ENCODE results near the gene PDGFD.

PDGFD gene

GRCh38 chr11:104093426-104094280 lies 70.3 kb downstream of the PDGFD start:
- no peaks in the 10 kb centered on the region for H3K4me1 Mint-ChIP-seq (ENCODE audit: low read depth)
- no peak for DNase-seq
- no peaks in the 10 kb centered on the region for H3K36me3 Mint-ChIP-seq (ENCODE audit: low read depth)
- no peaks in the 10 kb centered on the region for H3K9me3 Mint-ChIP-seq
- no peaks in the 10 kb centered on the region for H3K27me3 Mint-ChIP-seq
- H3K27ac Mint-ChIP-seq, result no peak overlapping the region
- no peak overlapping the region for H3K4me3 Mint-ChIP-seq

- no peak overlapping the region for H3K27ac Mint-ChIP-seq
- no peak for DNase-seq
Measured at GRCh38 chr11:104092744-104093143, 71.2 kb downstream of the PDGFD start.

DNA sequence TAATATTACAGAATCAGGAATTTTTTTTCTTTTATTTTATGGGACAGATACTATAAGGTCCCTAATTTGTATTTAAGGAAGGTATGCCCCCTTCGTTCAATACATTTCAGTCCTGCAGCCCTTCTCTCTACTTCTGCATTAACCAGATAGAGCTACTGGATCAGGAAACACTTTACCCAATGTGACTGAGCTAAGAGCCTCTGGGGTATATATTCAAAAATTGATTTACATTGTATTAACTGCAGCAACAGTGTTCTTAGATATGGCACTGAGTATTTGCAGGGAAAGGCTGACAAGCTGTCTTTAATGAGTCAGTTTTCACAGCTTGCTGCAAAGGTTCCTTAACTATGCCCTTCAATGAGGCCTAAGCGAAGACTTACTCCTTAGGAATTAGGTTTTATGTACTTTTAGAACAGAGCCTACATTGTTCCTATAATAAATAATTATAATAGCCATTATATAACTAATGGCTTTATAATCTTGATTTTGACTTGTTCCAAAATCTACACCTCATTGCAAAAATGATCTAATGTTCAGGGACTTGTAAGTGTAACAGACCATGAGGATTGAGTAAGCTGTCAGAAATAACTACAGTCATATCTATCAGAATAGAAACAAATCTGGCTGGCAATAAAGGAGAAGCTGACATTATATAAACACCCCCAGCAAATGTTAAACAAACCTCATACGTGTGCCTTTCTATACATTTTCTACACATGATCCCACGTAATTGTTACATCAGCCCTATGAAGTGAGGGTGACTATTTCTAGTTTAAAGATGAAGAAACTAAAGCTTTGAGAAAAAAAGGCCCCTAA lies 72.5 kb downstream of the PDGFD start:
- Mint-ChIP-seq H3K9me3 (no peaks in the 10 kb centered on the region), H3K4me1 (ENCODE audit: low read depth) (no peaks in the 10 kb centered on the region), H3K4me3 (no peak overlapping the region), H3K27ac (no peak overlapping the region), H3K27me3 (no peaks in the 10 kb centered on the region), H3K36me3 (ENCODE audit: low read depth) (no peaks in the 10 kb centered on the region)
- DNase-seq, result no peak

More at GRCh38 chr11:104092744-104093143, 71.2 kb downstream of the PDGFD start:
- Mint-ChIP-seq H3K27me3 (no peaks in the 10 kb centered on the region), H3K36me3 (ENCODE audit: low read depth) (no peaks in the 10 kb centered on the region), H3K9me3 (no peaks in the 10 kb centered on the region), H3K4me1 (ENCODE audit: low read depth) (no peaks in the 10 kb centered on the region), H3K4me3 (no peak overlapping the region)

DNA sequence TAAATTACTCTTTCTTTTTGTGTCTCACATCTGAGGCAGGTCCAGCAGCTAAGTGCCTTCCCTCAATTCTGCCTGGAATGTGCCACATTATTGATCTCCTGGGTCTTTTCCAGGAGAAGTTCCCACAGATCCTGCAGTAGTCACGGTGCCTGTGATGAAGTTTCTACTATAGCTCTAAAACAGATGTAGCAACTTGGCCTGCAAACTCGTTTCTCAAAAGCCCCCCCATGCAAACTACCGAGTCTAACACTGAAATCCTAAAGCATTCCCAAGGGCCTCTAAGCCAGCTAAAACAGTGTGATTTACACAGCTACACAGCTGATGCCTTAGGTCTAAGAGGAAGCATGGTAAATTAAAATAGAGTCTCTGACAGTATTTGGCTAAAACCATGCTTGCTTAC lies 73.2 kb downstream of the PDGFD start:
- Mint-ChIP-seq H3K4me3 (no peak overlapping the region), H3K4me1 (ENCODE audit: low read depth) (no peaks in the 10 kb centered on the region), H3K9me3 (no peaks in the 10 kb centered on the region), H3K27me3 (no peaks in the 10 kb centered on the region), H3K36me3 (ENCODE audit: low read depth) (no peaks in the 10 kb centered on the region), H3K27ac (no peak overlapping the region)
- no peak for DNase-seq

DNA sequence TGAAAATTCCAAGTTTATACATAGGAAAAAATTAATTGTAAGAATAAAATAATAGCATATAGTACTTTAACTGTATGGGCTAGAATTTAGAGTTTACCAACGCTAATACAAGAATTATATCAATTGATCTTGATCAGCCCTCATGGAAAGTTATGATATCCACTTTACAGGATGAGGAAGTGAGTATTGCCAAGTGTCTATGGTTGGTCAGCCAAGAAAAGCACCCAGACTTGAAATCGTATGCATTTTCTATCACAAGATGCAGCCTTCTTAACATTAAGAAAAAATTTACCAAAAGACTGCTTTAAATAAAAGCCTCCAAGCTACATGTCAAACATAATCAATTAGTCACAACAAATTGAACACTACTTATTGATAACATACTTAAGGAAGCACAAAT lies 74.5 kb downstream of the PDGFD start:
- no peak overlapping the region for H3K27ac Mint-ChIP-seq
- no peaks in the 10 kb centered on the region for H3K27me3 Mint-ChIP-seq
- no peak overlapping the region for H3K4me3 Mint-ChIP-seq
- no peaks in the 10 kb centered on the region for H3K4me1 Mint-ChIP-seq (ENCODE audit: low read depth)
- no peaks in the 10 kb centered on the region for H3K9me3 Mint-ChIP-seq
- DNase-seq, result no peak
- no peaks in the 10 kb centered on the region for H3K36me3 Mint-ChIP-seq (ENCODE audit: low read depth)

GRCh38 chr11:104086621-104087020 lies 77.3 kb downstream of the PDGFD start:
- no peaks in the 10 kb centered on the region for H3K36me3 Mint-ChIP-seq (ENCODE audit: low read depth)
- H3K4me3 Mint-ChIP-seq, result no peak overlapping the region
- no peak overlapping the region for H3K27ac Mint-ChIP-seq
- H3K4me1 Mint-ChIP-seq (ENCODE audit: low read depth), result no peaks in the 10 kb centered on the region
- H3K9me3 Mint-ChIP-seq, result no peaks in the 10 kb centered on the region
- no peak for DNase-seq
- no peaks in the 10 kb centered on the region for H3K27me3 Mint-ChIP-seq

DNA sequence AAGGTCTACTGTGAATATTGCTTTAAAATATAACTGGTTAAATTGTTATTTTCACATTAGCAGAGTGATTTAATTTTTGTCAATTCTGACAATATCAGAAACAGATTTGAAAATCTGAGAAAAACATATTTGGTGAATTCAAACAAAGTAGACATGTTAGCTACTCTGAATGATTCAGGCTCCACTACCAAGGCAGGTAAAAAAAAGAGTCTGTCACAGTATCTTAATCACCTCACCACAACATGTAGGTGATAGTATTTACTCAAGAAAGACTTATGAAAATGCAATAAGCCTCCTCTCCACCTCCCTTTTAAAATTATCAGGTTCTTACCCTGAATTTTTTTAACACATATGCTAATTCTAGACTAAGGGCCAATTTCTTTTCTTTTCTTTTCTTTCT lies 85.0 kb downstream of the PDGFD start:
- no peaks in the 10 kb centered on the region for H3K4me1 Mint-ChIP-seq (ENCODE audit: low read depth)
- no peak for DNase-seq
- no peak overlapping the region for H3K27ac Mint-ChIP-seq
- H3K36me3 Mint-ChIP-seq (ENCODE audit: low read depth), result no peaks in the 10 kb centered on the region
- no peaks in the 10 kb centered on the region for H3K9me3 Mint-ChIP-seq
- H3K4me3 Mint-ChIP-seq, result no peak overlapping the region
- H3K27me3 Mint-ChIP-seq, result no peaks in the 10 kb centered on the region

DNA sequence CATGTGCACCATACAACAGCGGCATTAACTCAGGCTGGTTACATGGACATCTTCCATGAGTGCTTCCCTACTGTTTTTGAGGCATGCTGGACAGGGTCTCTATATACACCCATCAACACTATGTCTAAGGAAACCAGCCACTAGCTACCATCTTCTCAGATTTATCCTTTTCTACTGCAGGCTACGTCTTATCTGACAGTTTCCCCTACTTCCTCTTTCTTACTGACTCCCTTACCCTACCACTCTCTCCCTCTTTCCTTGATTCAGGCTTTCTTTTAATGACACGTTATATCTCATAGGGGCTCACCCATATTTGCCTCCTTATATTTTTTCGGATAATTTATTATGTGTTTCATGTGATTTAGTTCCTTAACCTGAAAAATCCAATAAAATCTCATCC lies 85.7 kb downstream of the PDGFD start:
- Mint-ChIP-seq H3K27ac (no peak overlapping the region), H3K27me3 (no peaks in the 10 kb centered on the region), H3K4me1 (ENCODE audit: low read depth) (no peaks in the 10 kb centered on the region), H3K36me3 (ENCODE audit: low read depth) (no peaks in the 10 kb centered on the region), H3K9me3 (no peaks in the 10 kb centered on the region), H3K4me3 (no peak overlapping the region)
- DNase-seq, result no peak

DNA sequence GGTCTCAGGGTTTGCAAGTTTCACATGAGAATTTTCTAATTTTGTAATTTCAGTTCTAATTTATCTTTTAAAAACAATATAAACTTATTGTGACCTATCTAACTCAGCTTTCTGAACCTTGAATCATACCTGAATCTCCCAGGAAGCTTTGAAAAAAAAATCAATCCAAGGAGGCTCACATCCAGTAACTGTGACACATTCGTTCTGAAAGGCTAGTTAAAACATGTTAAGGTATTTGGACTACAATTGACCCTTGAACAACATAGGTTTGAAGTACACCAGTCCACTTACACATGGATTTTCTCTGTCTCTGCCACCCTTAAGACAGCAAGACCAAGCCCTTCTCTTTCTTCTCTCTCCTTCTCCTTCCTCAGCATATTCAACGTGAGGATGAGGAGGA lies 87.5 kb downstream of the PDGFD start:
- Mint-ChIP-seq H3K4me3 (no peak overlapping the region), H3K9me3 (no peaks in the 10 kb centered on the region), H3K4me1 (ENCODE audit: low read depth) (no peaks in the 10 kb centered on the region), H3K27ac (no peak overlapping the region), H3K36me3 (ENCODE audit: low read depth) (no peaks in the 10 kb centered on the region), H3K27me3 (no peaks in the 10 kb centered on the region)
- DNase-seq, result no peak

DNA sequence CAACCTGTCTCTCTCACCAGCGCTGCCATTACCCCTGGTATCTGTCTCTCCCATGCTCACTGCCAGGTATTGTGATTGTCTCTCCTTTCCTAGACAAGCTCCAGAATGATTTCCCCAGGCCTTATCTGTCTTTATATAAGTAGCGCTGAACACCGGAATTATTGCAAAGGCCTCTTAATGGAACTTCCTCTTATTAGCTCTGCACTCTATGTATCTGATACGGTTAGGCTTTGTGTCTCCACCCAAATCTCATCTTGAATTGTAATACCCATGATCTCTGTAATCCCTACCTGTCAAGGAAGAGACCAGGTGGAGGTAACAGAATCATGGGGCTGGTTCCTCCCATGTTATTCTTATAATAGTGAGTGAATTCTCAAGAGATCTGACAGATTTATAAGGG lies 88.2 kb downstream of the PDGFD start:
- DNase-seq, result no peak
- no peak overlapping the region for H3K4me3 Mint-ChIP-seq
- no peaks in the 10 kb centered on the region for H3K36me3 Mint-ChIP-seq (ENCODE audit: low read depth)
- H3K4me1 Mint-ChIP-seq (ENCODE audit: low read depth), result no peaks in the 10 kb centered on the region
- H3K27me3 Mint-ChIP-seq, result no peaks in the 10 kb centered on the region
- no peak overlapping the region for H3K27ac Mint-ChIP-seq
- H3K9me3 Mint-ChIP-seq, result no peaks in the 10 kb centered on the region

GRCh38 chr11:104075091-104075490 lies 88.9 kb downstream of the PDGFD start:
- Mint-ChIP-seq H3K27me3 (no peaks in the 10 kb centered on the region), H3K36me3 (ENCODE audit: low read depth) (no peaks in the 10 kb centered on the region), H3K4me1 (ENCODE audit: low read depth) (no peaks in the 10 kb centered on the region), H3K9me3 (no peaks in the 10 kb centered on the region), H3K4me3 (no peak overlapping the region), H3K27ac (no peak overlapping the region)
- DNase-seq, result no peak

DNA sequence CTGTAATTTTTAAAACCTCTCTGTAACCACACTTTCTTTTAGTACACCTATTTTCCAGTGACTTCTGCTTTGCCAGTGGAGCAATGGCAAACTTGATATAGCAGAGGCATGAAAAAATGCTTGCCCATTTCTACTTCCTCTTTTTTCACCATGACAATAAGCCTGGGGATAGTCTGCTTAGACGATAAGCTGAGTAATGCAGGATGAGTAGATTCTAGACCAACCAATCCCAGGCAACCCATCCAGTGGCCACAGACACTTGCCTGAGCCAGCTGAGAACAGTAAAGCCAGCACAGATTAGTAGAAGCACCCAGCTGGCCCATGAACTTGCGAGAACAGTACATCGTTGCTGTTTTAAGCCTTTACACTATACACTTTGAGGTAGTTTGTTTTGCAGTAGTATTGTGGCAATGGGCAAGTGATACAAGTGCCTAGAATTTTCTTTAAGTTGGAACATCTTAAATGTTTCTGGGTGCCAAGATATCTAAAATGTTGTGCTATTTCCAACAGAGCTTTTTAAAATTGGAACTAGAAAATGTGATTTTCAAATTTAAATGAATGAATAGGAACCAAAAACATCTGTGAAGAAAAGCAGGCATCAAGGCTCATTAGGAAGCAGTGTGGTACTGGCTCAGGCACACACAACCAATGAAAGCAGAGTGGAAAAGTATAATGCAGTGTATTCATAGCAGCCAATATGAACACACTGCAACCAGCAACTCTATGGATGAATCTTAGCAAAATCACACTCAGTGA lies 89.8 kb downstream of the PDGFD start:
- no peaks in the 10 kb centered on the region for H3K4me1 Mint-ChIP-seq (ENCODE audit: low read depth)
- H3K4me3 Mint-ChIP-seq, result no peak overlapping the region
- H3K27me3 Mint-ChIP-seq, result no peaks in the 10 kb centered on the region
- no peak overlapping the region for H3K27ac Mint-ChIP-seq
- no peaks in the 10 kb centered on the region for H3K9me3 Mint-ChIP-seq
- no peaks in the 10 kb centered on the region for H3K36me3 Mint-ChIP-seq (ENCODE audit: low read depth)
- DNase-seq, result no peak

DNA sequence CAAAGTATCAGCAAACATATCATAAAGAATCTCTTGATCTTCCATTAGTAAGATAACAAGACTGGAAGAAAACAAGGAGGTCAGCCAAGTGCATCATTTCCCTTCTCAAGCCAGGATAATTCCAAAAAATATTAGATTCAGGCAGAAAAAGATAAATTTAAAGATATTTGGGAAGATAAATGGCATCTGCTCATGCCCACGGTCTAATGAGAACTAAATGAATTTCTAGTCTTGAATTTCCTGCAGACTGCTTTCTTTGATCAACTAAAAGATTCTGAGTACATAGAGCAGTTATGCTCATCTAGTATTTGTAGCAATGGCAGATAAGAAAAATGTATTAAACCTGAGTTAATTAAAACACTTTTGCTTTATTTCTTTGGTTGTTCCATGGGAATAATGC lies 96.4 kb downstream of the PDGFD start:
- no peak overlapping the region for H3K4me3 Mint-ChIP-seq
- no peaks in the 10 kb centered on the region for H3K36me3 Mint-ChIP-seq (ENCODE audit: low read depth)

DNA sequence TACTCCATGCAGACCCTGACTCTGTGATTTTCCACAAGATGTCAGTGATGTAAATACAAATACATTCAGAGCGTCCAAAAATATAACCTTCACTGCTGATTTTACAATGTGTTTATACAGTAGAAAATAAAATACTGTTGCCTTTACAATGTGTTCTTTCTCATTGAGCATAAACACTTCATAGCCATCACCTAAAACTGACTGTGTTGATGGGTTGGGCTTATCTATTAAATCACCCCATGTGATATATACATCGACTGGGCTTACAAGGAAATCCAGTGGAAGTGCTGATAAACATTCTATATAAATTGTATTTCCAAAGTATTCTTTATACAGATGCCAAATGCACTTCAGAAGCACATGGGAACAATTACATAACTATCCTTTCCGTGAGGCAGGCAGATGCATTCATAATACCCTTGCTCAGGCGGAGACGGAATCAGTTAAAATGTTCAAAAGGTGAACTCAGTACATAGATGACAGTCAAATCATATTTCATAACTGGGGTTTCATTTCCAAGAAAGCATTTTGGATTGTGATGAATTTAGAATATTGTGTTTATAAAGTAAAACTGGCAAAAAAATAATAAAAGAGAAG lies 99.8 kb downstream of the PDGFD start:
- H3K36me3 Mint-ChIP-seq (ENCODE audit: low read depth), result no peaks in the 10 kb centered on the region
- no peaks in the 10 kb centered on the region for H3K4me1 Mint-ChIP-seq (ENCODE audit: low read depth)
- no peak overlapping the region for H3K27ac Mint-ChIP-seq
- H3K27me3 Mint-ChIP-seq, result no peaks in the 10 kb centered on the region
- DNase-seq, result no peak
- no peak overlapping the region for H3K4me3 Mint-ChIP-seq
- no peaks in the 10 kb centered on the region for H3K9me3 Mint-ChIP-seq

More for the DNA sequence above, 96.4 kb downstream of the PDGFD start:
- no peak for DNase-seq
- Mint-ChIP-seq H3K27ac (no peak overlapping the region), H3K4me1 (ENCODE audit: low read depth) (no peaks in the 10 kb centered on the region), H3K27me3 (no peaks in the 10 kb centered on the region), H3K9me3 (no peaks in the 10 kb centered on the region)

All from activated T-cell treated with anti-CD3 and anti-CD28 coated beads, Interleukin-2, amount 50 U/mL, for 24 hours (primary cell).